ENCODE results near the gene TNFRSF1B.

TNFRSF1B gene

GRCh38 chr1:12127206-12127810, 39.5 kb upstream of the TNFRSF1B start:
- no peak for DNase-seq (ENCODE audit: low read depth)

GRCh38 chr1:12128120-12128519, 38.7 kb upstream of the TNFRSF1B start:
- TF ChIP-seq CTCF (IDR thresholded peaks at IDR 0.05; ENCODE audit: insufficient read depth, low read depth, low read length, missing control alignments), result no peak
- no peak for DNase-seq (ENCODE audit: low read depth)
- no peak overlapping the region for H3K4me3 ChIP-seq (ENCODE audit: low read length)

More at GRCh38 chr1:12127206-12127810, 39.5 kb upstream of the TNFRSF1B start:
- no peak overlapping the region for H3K4me3 ChIP-seq (ENCODE audit: low read length)
- no peak for TF ChIP-seq CTCF (IDR thresholded peaks at IDR 0.05; ENCODE audit: insufficient read depth, low read depth, low read length, missing control alignments)

- DNase-seq (ENCODE audit: low read depth), result no peak
- TF ChIP-seq CTCF (IDR thresholded peaks at IDR 0.05; ENCODE audit: insufficient read depth, low read depth, low read length, missing control alignments), result no peak
- H3K4me3 ChIP-seq (ENCODE audit: low read length), result no peak overlapping the region
Observed at GRCh38 chr1:12129624-12130023, 37.2 kb upstream of the TNFRSF1B start.

GRCh38 chr1:12130466-12131130, 36.2 kb upstream of the TNFRSF1B start:
- no peak for TF ChIP-seq CTCF (IDR thresholded peaks at IDR 0.05; ENCODE audit: insufficient read depth, low read depth, low read length, missing control alignments)
- DNase-seq (ENCODE audit: low read depth), result no peak
- H3K4me3 ChIP-seq (ENCODE audit: low read length), result no peak overlapping the region

GRCh38 chr1:12132078-12132477, 34.7 kb upstream of the TNFRSF1B start:
- no peak for TF ChIP-seq CTCF (IDR thresholded peaks at IDR 0.05; ENCODE audit: insufficient read depth, low read depth, low read length, missing control alignments)
- H3K4me3 ChIP-seq (ENCODE audit: low read length), result no peak overlapping the region
- DNase-seq (ENCODE audit: low read depth), result peak; percentile 89

GRCh38 chr1:12134716-12135115, 32.1 kb upstream of the TNFRSF1B start:
- no peak overlapping the region for H3K4me3 ChIP-seq (ENCODE audit: low read length)
- no peak for DNase-seq (ENCODE audit: low read depth)
- TF ChIP-seq CTCF (IDR thresholded peaks at IDR 0.05; ENCODE audit: insufficient read depth, low read depth, low read length, missing control alignments), result no peak

- no peak overlapping the region for H3K4me3 ChIP-seq (ENCODE audit: low read length)
- DNase-seq (ENCODE audit: low read depth), result no peak
- no peak for TF ChIP-seq CTCF (IDR thresholded peaks at IDR 0.05; ENCODE audit: insufficient read depth, low read depth, low read length, missing control alignments)
Observed at GRCh38 chr1:12135612-12136011, 31.2 kb upstream of the TNFRSF1B start.
